ENCODE results near the gene MX2.

DNA sequence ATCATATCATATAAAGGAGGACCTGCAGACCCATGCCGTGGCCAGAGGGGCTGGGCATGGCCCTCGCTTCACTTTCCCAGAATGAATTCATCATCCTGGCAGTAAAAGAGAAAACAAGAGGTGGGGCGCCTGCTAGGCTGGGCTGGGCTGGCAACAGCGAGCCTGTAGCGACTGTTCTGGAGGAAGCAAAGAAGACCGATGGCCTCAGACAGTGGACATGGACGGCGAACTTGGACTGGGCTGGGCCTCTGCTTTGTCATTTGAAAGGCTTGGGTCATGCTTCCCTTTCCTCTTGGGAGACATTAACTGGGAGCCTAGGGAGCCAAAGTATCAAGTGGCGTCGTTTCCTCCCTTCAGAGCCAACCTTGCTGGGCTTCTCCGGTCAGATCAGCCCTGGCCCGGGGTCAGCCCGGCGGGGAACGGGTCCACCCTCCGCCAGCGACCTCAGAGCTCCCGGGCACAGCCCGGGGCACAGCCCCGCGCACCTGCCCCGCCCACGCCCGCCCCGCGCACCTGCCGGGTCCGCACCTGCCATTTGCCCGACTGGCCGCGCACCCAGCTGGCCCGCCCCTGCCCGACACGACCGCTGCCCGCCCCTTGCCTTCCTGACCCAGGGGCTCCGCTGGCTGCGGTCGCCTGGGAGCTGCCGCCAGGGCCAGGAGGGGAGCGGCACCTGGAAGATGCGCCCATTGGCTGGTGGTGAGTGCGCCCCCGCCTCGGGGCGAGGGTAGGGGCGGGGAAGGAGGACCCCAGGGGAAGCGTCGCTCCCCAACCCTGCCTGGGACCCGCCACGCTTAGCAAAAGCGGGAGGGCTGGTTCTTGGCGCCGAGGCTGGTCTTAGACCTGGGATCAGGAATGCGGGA, 45.4 kb upstream of the MX2 start, which contains the start of gene FAM3B:
- TF ChIP-seq, protein P1, sequence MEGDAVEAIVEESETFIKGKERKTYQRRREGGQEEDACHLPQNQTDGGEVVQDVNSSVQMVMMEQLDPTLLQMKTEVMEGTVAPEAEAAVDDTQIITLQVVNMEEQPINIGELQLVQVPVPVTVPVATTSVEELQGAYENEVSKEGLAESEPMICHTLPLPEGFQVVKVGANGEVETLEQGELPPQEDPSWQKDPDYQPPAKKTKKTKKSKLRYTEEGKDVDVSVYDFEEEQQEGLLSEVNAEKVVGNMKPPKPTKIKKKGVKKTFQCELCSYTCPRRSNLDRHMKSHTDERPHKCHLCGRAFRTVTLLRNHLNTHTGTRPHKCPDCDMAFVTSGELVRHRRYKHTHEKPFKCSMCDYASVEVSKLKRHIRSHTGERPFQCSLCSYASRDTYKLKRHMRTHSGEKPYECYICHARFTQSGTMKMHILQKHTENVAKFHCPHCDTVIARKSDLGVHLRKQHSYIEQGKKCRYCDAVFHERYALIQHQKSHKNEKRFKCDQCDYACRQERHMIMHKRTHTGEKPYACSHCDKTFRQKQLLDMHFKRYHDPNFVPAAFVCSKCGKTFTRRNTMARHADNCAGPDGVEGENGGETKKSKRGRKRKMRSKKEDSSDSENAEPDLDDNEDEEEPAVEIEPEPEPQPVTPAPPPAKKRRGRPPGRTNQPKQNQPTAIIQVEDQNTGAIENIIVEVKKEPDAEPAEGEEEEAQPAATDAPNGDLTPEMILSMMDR (IDR thresholded peaks at IDR 0.05; ENCODE audit: control extremely low read depth in 1 of 3, insufficient read depth in 1 of 3, low read depth in 1 of 3, low read length in 3 of 3): no peak
- TF ChIP-seq NRF1 (IDR thresholded peaks at IDR 0.05; ENCODE audit: low read depth, low read length): no peak
- no peak for TF ChIP-seq POLR2A (IDR thresholded peaks at IDR 0.05; ENCODE audit: control extremely low read depth in 1 of 2, low read depth in 2 of 2, low read length in 2 of 2)
- no peak for TF ChIP-seq SIN3A (conservative IDR thresholded peaks at IDR 0.05 in 1 of 2, IDR thresholded peaks at IDR 0.05 in 1 of 2; ENCODE audit: low read depth in 1 of 2, low read length in 2 of 2)
- TF ChIP-seq SRF (IDR thresholded peaks at IDR 0.05; ENCODE audit: low read depth, low read length): no peak
- no peak for TF ChIP-seq SIX5 (IDR thresholded peaks at IDR 0.05; ENCODE audit: low read depth, low read length)
- TF ChIP-seq EZH2 (IDR thresholded peaks at IDR 0.05; ENCODE audit: low read depth, low read length, severe bottlenecking): peak; percentile 27
- TF ChIP-seq, protein P2, sequence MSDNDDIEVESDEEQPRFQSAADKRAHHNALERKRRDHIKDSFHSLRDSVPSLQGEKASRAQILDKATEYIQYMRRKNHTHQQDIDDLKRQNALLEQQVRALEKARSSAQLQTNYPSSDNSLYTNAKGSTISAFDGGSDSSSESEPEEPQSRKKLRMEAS (IDR thresholded peaks at IDR 0.05): peak; percentile 36; the same call in 1 of the 2 replicates
- TF ChIP-seq POLR2AphosphoS5 (IDR thresholded peaks at IDR 0.05; ENCODE audit: low read depth, low read length): no peak
